HG03095 (cell line): ENCODE results near the gene PRKCG.
"Not testable (repeated sequence)": the region's sequence is repeated elsewhere in the genome, so short reads cannot be mapped to it uniquely, and the experiment has no call there.

Experiments
- ATAC-seq: cut with Tn5 transposase; IDR thresholded peaks from one replicate; pipeline ENCODE4 v1.9.1; 2021; ENCODE audit warnings: moderate library complexity; ENCODE audit not compliant: unreplicated experiment

Gene PRKCG

GRCh38 chr19:53881482-53882390, at the start of gene PRKCG:
Gene PRKCG, plus strand, starts transcription at chr19:53882197. Its CDS starts 298 bp downstream, at chr19:53882495.
- no peak for ATAC-seq

DNA sequence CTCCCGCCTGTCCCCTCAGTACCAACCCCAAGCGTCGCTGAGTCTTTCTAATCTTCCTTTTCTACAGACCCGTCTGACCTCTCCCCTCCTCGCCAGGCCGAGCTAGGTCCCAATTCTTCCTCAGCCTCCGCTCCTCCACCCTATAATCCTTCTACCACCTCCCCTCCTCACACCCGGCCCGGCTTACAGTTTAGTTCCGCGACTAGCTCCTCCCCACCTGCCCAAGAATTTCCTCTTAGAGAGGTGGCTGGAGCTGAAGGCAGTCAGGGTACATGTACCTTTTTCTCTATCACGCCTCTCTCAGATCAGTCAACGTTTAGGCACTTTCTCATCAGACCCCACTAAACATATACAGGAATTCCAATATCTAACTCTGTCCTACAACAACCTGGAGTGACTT, 49.1 kb upstream of the PRKCG start:
- not testable (repeated sequence) for ATAC-seq

- not testable (repeated sequence) for ATAC-seq
Measured at GRCh38 chr19:53838446-53838845, 43.6 kb upstream of the PRKCG start.

DNA sequence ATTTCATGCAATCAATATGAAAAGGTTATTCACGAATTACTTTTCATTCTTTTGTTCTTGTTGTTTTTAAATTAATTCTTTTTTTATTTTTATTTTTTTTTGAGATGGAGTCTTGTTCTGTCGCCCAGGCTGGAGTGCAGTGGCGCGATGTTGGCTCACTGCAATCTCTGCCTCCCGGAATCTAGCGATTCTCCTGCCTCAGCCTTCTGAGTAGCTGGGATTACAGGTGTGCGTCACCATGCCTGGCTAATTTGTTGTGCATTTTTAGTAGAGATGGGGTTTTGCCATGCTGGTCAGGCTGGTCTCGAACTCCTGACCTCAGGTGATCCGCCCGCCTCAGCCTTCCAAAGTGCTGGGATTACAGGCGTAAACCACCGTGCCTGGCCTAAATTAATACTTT, 41.8 kb upstream of the PRKCG start:
- ATAC-seq = not testable (repeated sequence)

GRCh38 chr19:53840914-53841313, 41.1 kb upstream of the PRKCG start:
- ATAC-seq = not testable (repeated sequence)

- ATAC-seq = no peak
Measured at GRCh38 chr19:53844849-53845246, 37.1 kb upstream of the PRKCG start.

DNA sequence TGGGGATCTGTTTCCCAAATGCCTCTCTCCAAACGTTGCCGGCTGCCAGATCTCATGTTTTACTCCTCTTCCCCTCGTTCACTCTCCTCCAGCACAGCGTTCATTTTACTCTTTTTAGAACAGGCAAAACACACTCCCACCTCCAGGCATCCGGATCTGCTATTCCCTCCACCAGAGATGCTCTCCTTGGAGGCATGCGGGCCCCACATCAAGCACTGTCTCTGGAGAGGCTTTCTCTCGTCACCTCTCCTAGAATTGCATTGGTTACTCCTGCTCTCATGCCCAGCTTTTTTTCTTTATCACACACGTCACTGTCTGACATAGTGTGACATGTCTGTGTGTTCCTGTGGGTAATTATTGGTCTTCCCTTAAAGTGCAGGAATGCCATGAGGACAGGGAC, 34.4 kb upstream of the PRKCG start:
- ATAC-seq = no peak

DNA sequence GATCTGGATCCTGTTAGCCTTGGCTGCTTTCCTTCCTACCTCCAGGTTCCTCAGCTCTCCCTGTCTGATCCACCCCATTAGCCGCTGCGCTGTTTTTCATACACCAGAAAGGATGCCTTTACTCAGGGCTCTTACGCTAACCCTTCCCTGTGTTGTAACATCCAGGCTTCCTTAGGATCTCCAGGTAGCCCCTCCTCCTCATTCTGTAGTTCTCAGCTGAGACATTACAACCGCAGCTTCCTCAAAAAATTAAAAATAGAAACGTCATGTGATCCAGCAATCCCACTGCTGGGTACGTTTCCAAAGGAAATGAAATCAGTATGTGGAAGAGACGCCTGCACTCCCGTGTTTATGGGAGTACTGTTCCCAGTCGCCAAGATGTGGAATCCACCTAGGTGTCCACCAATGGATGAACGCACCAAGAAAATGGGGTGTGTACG, 32.7 kb upstream of the PRKCG start:
- ATAC-seq = no peak

- no peak for ATAC-seq
Measured at GRCh38 chr19:53853707-53854106, 28.3 kb upstream of the PRKCG start.

GRCh38 chr19:53864308-53864836, 17.6 kb upstream of the PRKCG start:
- ATAC-seq = no peak

GRCh38 chr19:53865523-53865917, 16.5 kb upstream of the PRKCG start:
- no peak for ATAC-seq

DNA sequence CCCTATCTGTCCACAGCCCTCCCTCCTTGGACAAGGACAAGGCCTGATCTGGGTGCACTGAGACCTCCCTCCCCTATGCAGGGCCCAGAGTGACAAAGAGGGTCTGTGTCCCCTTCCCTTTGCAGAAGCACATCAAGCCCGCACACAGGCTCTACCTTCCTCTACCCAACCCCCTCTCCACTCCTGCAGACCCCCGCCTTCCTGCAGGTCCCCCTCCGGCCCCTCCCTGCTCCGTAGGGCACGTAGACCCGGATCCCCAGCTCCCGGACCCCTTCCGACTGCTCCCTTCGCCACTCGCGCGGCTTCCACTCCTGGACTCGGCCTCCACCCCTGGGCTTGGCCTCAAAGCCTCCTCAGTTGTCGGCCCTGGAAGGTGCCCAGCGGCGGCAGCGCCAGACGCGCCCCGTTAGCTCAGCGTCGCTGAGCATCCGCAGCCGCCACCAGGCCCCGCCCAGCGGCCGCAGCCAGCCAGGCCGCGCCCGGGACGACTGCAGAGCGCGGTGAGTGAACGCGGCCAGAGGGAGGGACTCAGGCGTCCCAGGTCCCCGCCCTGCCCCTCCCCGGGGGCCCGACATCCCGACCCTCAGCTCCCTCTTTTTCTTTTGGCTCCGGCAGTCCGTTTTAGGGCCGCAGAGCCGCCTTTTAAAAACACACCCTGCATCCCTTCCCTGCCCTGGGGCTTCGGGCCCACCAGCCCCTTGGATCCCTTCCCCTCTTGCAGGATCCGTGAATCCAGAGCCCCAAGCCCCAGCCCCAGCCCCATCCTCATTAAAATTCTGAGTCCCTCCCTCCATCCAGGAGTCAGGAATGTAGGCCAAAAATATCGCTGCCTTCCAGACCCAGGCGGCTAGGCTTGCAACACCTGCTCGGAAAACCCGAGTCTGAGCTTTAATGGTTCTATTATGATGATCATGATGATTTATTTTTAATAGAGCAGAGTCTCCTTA, 15.8 kb upstream of the PRKCG start:
- no peak for ATAC-seq

DNA sequence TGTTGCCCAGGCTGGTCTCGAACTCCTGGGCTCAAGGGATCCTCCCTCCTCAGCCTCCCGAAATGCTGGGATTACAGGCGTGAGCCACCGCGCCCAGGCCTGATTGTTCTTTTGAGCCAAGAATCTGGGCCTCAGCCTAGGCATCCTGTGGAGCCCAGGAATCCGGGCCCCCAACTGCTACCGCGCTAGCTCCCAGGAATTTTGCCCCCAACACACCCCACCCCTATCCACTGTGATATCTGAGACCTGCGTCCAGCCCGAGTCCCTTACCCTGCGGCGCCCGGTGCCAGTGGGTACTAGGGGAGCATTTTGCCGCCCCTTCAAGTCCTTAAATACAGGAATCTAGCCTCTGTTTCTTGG, 15.2 kb upstream of the PRKCG start:
- ATAC-seq = no peak

DNA sequence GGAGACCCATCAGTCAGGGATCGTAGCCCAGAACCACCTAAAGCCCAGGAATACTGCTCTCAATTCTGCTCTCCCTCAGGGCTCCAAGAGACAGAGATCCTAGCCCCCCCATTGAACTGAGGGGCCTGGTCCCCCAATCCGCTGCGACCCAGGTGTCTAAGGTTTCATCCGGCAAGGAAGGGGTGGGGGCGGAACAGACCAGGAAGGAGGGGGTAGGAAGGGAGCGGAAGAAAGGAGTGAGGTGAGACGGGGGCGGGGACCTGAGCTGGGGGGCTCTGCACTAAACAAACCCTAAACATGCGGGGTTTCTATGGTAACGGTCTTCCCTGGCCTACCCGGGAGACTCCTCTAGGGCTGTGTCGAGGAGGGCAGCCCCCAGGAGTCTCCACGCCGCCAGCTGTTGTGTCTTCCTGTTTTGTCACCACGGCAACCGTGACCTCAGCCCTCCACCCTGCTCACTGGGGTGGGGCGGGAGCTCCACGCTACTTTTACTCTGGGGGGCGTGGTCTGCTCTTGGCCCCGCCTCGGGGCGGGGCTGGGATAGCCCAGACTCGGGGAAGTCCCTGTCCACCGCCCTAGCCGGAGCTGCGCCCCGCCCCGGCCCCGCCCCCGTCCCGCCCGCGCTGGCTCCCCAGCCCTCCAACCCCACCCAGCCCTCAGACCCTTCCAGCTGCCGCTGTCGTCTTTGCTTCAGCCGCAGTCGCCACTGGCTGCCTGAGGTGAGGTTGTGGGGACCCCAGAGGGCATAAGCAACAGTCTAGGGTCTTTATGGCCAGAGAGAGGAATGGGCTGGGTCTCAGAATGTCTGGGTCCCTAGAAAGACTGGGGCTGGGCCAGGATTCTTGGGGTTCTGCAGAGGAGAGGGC, 14.5 kb upstream of the PRKCG start, which contains the start of gene MYADM:
TSS of gene MYADM (plus strand) at position 659 of the 866 bp plus-strand sequence. CDS start 5,647 bp downstream, outside the sequence.
- peak; percentile 62 for ATAC-seq

GRCh38 chr19:53868091-53868891, 13.7 kb upstream of the PRKCG start:
- no peak for ATAC-seq

DNA sequence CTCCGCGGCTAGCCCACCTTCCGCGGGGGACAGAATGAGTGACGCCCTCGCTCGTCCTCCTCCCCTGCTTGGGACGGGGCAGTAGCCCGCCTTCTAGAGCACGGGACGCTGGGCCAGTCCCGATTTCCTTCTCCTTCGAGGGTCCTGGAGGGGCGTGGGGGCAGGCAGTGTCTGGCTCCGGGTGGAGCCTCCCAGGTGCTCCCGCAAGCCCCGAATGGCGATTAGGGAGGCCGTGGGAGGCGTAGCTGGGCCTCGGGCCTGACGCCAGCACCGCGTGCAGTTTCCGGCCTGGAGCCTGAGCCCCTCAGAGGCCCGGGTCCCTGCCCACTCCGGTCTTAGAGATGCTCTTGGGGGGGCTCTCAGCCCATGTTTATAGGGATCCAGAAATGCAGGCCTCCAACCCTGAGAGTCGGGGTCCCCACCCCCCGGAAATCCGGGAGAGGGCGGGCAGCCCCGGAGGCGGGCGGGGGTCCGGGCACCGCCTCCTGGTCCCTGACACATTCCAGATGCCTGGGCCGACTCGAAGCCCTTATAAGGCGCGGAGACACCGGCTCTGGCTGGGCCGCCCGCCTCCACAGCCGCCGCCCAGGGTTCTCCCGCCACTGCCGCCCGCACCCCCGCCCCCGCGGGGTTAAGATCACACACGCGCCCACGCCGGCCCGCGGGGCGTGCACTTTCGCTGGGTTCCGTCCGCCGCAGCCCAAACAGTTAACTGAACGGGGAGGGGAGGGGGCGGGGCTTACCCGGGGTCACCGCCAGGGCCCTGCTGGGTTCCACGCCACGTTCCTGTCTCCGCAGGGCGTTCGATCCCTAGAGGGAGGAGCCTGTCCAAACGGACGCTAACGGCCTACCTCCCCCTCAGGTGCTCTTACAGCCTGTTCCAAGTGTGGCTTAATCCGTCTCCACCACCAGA, 12.8 kb upstream of the PRKCG start:
- no peak for ATAC-seq

DNA sequence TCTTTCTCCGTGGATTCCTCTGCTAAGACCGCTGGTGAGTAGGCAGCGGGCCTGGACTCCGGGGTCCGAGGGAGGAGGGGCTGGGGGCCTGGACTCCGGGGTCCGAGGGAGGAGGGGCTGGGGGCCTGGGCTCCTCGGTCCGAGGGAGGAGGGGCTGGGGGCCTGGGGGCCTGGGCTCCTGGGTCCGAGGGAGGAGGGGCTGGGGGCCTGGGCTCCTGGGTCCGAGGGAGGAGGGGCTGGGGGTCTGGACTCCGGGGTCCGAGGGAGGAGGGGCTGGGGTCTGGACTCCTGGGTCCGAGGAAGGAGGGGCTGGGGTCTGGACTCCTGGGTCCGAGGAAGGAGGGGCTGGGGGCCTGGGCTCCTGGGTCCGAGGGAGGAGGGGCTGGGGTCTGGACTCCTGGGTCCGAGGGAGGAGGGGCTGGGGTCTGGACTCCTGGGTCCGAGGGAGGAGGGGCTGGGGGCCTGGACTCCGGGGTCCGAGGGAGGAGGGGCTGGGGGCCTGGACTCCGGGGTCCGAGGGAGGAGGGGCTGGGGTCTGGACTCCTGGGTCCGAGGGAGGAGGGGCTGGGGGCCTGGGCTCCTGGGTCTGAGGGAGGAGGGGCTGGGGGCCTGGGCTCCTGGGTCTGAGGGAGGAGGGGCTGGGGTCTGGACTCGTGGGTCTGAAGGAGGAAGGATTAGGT, 12.1 kb upstream of the PRKCG start:
- not testable (repeated sequence) for ATAC-seq

DNA sequence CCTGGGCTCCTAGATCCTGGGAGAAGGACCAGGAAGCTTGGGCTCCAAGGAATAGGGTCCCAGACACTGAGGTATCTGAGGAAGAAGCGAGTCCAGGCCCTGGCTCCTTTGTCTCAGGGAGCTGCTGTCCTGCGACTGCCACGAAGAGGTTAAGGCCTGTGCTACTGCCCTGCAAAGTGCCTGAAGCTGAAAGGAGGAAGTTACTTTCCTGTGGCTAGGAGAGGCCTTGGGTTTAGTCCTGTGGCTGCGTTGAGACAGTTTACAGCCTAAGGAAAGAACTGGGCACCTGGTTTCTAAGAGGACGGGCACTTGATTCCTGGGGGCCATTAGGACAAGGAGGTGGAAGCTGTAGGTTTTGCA, 11.5 kb upstream of the PRKCG start:
- ATAC-seq = no peak
